Mesendoderm (in vitro differentiated cells): ENCODE measurements around the gene AOPEP.
A peak's percentile ranks its signal among the peaks of the same experiment; 100 is the strongest.

ENCODE experiments used
- DNase-seq: peaks from one replicate; pipeline ENCODE4 v3.0.0; 2013
- H2AK5ac ChIP-seq: 2 replicates; pipeline ENCODE4 v1.6.1; 2013; ENCODE audit warnings: low read length, inconsistent platforms
- H2BK120ac ChIP-seq: 2 replicates; pipeline ENCODE4 v1.6.1; 2013; ENCODE audit warnings: low read depth, mild to moderate bottlenecking, low read length, moderate library complexity, mixed read lengths
- H2BK15ac ChIP-seq: replicated peaks from 2 replicates; pipeline ENCODE4 v1.6.1; 2013; ENCODE audit warnings: low read depth, mild to moderate bottlenecking, moderate library complexity
- H2BK5ac ChIP-seq: 2 replicates; pipeline ENCODE4 v1.6.1; 2013; ENCODE audit warnings: low read length, inconsistent platforms
- H3K18ac ChIP-seq: 2 replicates; pipeline ENCODE4 v1.6.1; 2013; ENCODE audit warnings: mild to moderate bottlenecking, low read length, mixed read lengths
- H3K23ac ChIP-seq: one replicate; pipeline ENCODE4 v1.6.1; 2013; ENCODE audit warnings: low read length
- H3K27ac ChIP-seq: 2 replicates; pipeline ENCODE4 v1.5.1; 2013; ENCODE audit warnings: low read depth, mild to moderate bottlenecking, inconsistent platforms, low read length, moderate library complexity
- H3K27me3 ChIP-seq: 2 replicates; pipeline ENCODE4 v1.6.1; 2013; ENCODE audit warnings: low read length, control low read depth, mild to moderate bottlenecking, inconsistent platforms; ENCODE audit not compliant: insufficient read depth, poor library complexity
- H3K36me3 ChIP-seq: 2 replicates; pipeline ENCODE4 v1.6.1; 2013; ENCODE audit warnings: low read length, inconsistent platforms; ENCODE audit not compliant: control insufficient read depth, insufficient read depth
- H3K4ac ChIP-seq: one replicate; pipeline ENCODE4 v1.6.1; 2013; ENCODE audit warnings: low read depth, mild to moderate bottlenecking, low read length, moderate library complexity
- H3K4me1 ChIP-seq: 2 replicates; pipeline ENCODE4 v1.6.1; 2013; ENCODE audit warnings: low read depth, low read length, inconsistent platforms; ENCODE audit not compliant: control insufficient read depth
- H3K4me2 ChIP-seq: 2 replicates; pipeline ENCODE4 v1.6.1; 2013; ENCODE audit warnings: low read length
- H3K4me3 ChIP-seq: 2 replicates; pipeline ENCODE4 v1.5.1; 2013; ENCODE audit warnings: mild to moderate bottlenecking, low read length
- H3K56ac ChIP-seq: one replicate; pipeline ENCODE4 v1.6.1; 2013; ENCODE audit warnings: low read length
- H3K79me1 ChIP-seq: 2 replicates; pipeline ENCODE4 v1.6.1; 2013; ENCODE audit warnings: low read length, inconsistent platforms
- H3K79me2 ChIP-seq: 2 replicates; pipeline ENCODE4 v1.6.1; 2013; ENCODE audit warnings: mild to moderate bottlenecking, low read length; ENCODE audit not compliant: control insufficient read depth, insufficient read depth
- H3K9ac ChIP-seq: 2 replicates; pipeline ENCODE4 v1.6.1; 2013; ENCODE audit warnings: low read length, inconsistent platforms
- H4K5ac ChIP-seq: one replicate; pipeline ENCODE4 v1.6.1; 2013; ENCODE audit warnings: low read length
- H4K8ac ChIP-seq: one replicate; pipeline ENCODE4 v1.6.1; 2013; ENCODE audit warnings: low read depth, mild to moderate bottlenecking, control low read depth, low read length, moderate library complexity
- WGBS: extraction: QIAGEN DNeasy Blood & Tissue Kit; methylation state at CpG from one replicate; pipeline ENCODE4 v1.1.7; 2013; ENCODE audit warnings: low lambda C conversion rate, missing lambda C conversion rate; ENCODE audit not compliant: insufficient coverage; ENCODE audit errors: extremely low coverage; 5-methylcytosine and 5-hydroxymethylcytosine counted together

The AOPEP gene

GRCh38 chr9:94941211-94941875 is 214.8 kb downstream of the AOPEP start:
- no peak overlapping the region for H2BK15ac ChIP-seq
- H3K4me3 ChIP-seq: no peak overlapping the region
- no peak overlapping the region for H2BK120ac ChIP-seq
- no peak overlapping the region for H3K56ac ChIP-seq
- no peak overlapping the region for H3K4ac ChIP-seq
- H3K27ac ChIP-seq: no peak overlapping the region
- no peaks in the 10 kb centered on the region for H3K36me3 ChIP-seq
- no peak overlapping the region for H4K5ac ChIP-seq
- no peaks in the 10 kb centered on the region for H3K79me2 ChIP-seq
- no peak overlapping the region for H3K23ac ChIP-seq
- peaks cover 1% of the 10 kb centered on the region for H3K4me1 ChIP-seq
- no peaks in the 10 kb centered on the region for H3K27me3 ChIP-seq
- H4K8ac ChIP-seq: no peak overlapping the region
- H3K4me2 ChIP-seq: no peak overlapping the region
- no peak overlapping the region for H3K9ac ChIP-seq
- H2BK5ac ChIP-seq: no peak overlapping the region
- no CpG with 5 or more reads among the region's 3 CpGs for WGBS
- H2AK5ac ChIP-seq: no peak overlapping the region
- no peaks in the 10 kb centered on the region for H3K79me1 ChIP-seq
- DNase-seq: no peak
- H3K18ac ChIP-seq: no peak overlapping the region

GRCh38 chr9:94944626-94945025 is 218.1 kb downstream of the AOPEP start:
- Histone ChIP-seq H3K9ac (no peak overlapping the region), H3K4me1 (peaks cover 16% of the 10 kb centered on the region), H3K79me2 (no peaks in the 10 kb centered on the region), H3K23ac (no peak overlapping the region), H3K27me3 (no peaks in the 10 kb centered on the region), H2BK5ac (no peak overlapping the region), H3K4ac (no peak overlapping the region), H3K27ac (no peak overlapping the region), H3K36me3 (no peaks in the 10 kb centered on the region), H3K79me1 (no peaks in the 10 kb centered on the region), H3K4me3 (no peak overlapping the region), H2BK15ac (no peak overlapping the region), H2AK5ac (no peak overlapping the region), H3K56ac (no peak overlapping the region), H4K8ac (no peak overlapping the region), H2BK120ac (no peak overlapping the region), H4K5ac (no peak overlapping the region), H3K4me2 (no peak overlapping the region), H3K18ac (no peak overlapping the region)
- no CpG with 5 or more reads among the region's 1 CpG for WGBS
- no peak for DNase-seq

GRCh38 chr9:94945197-94946144 is 219.0 kb downstream of the AOPEP start:
- Histone ChIP-seq H2BK5ac (no peak overlapping the region), H3K79me2 (no peaks in the 10 kb centered on the region), H3K79me1 (no peaks in the 10 kb centered on the region), H2BK120ac (no peak overlapping the region), H3K4me3 (no peak overlapping the region), H3K23ac (no peak overlapping the region), H3K4me2 (no peak overlapping the region), H3K27me3 (no peaks in the 10 kb centered on the region), H3K4ac (no peak overlapping the region), H4K5ac (no peak overlapping the region), H3K27ac (no peak overlapping the region), H4K8ac (no peak overlapping the region), H3K56ac (no peak overlapping the region), H2BK15ac (no peak overlapping the region), H3K18ac (no peak overlapping the region), H3K36me3 (no peaks in the 10 kb centered on the region), H2AK5ac (no peak overlapping the region), H3K9ac (no peak overlapping the region), H3K4me1 (peaks cover 24% of the 10 kb centered on the region)
- peak; percentile 40 for DNase-seq
- no CpG with 5 or more reads among the region's 14 CpGs for WGBS

- H3K4me1 ChIP-seq: peaks cover 29% of the 10 kb centered on the region
- no peak overlapping the region for H3K4me2 ChIP-seq
- no peak overlapping the region for H2AK5ac ChIP-seq
- H3K27me3 ChIP-seq: no peaks in the 10 kb centered on the region
- H3K9ac ChIP-seq: no peak overlapping the region
- H2BK15ac ChIP-seq: no peak overlapping the region
- no peak overlapping the region for H2BK120ac ChIP-seq
- no peak overlapping the region for H4K5ac ChIP-seq
- H3K4ac ChIP-seq: no peak overlapping the region
- H2BK5ac ChIP-seq: no peak overlapping the region
- no peak overlapping the region for H3K23ac ChIP-seq
- H3K4me3 ChIP-seq: no peak overlapping the region
- DNase-seq: no peak
- no CpG with 5 or more reads among the region's 3 CpGs for WGBS
- no peaks in the 10 kb centered on the region for H3K79me1 ChIP-seq
- no peak overlapping the region for H3K18ac ChIP-seq
- no peaks in the 10 kb centered on the region for H3K79me2 ChIP-seq
- no peak overlapping the region for H3K27ac ChIP-seq
- no peaks in the 10 kb centered on the region for H3K36me3 ChIP-seq
- H4K8ac ChIP-seq: no peak overlapping the region
- no peak overlapping the region for H3K56ac ChIP-seq
These were observed 219.8 kb downstream of the AOPEP start for GRCh38 chr9:94946256-94946655.

GRCh38 chr9:94948567-94949235 is 222.2 kb downstream of the AOPEP start:
- H3K27ac ChIP-seq: no peak overlapping the region
- no peaks in the 10 kb centered on the region for H3K79me2 ChIP-seq
- H3K4me3 ChIP-seq: no peak overlapping the region
- peaks cover 35% of the 10 kb centered on the region for H3K4me1 ChIP-seq
- no peak overlapping the region for H3K23ac ChIP-seq
- no peak overlapping the region for H4K8ac ChIP-seq
- H3K4me2 ChIP-seq: no peak overlapping the region
- H4K5ac ChIP-seq: no peak overlapping the region
- no peak overlapping the region for H3K18ac ChIP-seq
- H3K79me1 ChIP-seq: no peaks in the 10 kb centered on the region
- H2BK5ac ChIP-seq: peak overlapping the region; percentile 65
- no peaks in the 10 kb centered on the region for H3K27me3 ChIP-seq
- DNase-seq: no peak
- no peak overlapping the region for H3K56ac ChIP-seq
- peak overlapping the region; percentile 51 for H2AK5ac ChIP-seq
- no peaks in the 10 kb centered on the region for H3K36me3 ChIP-seq
- H3K9ac ChIP-seq: no peak overlapping the region
- no peak overlapping the region for H2BK120ac ChIP-seq
- no peak overlapping the region for H2BK15ac ChIP-seq
- WGBS: no CpG with 5 or more reads among the region's 5 CpGs
- no peak overlapping the region for H3K4ac ChIP-seq
